HUDEP-2 (cell line): ENCODE measurements around the gene PDE6C.
"Not testable (repeated sequence)": the region's sequence is repeated elsewhere in the genome, so short reads cannot be mapped to it uniquely, and the experiment has no call there.

ENCODE experiments used
- DNase-seq, 76 experiments: peaks; one replicate each; lab custom pipeline; 2025; ENCODE audit not compliant: unreplicated experiment in 76 of 76; lab: John Stamatoyannopoulos, UW

Gene PDE6C

GRCh38 chr10:93629647-93630305 is 17.4 kb downstream of the PDE6C start:
- DNase-seq = no peak

- no peak for DNase-seq
Measured at GRCh38 chr10:93630625-93631557, 18.6 kb downstream of the PDE6C start.

- no peak for DNase-seq
Measured at GRCh38 chr10:93639791-93640190, 27.5 kb downstream of the PDE6C start.

- no peak for DNase-seq
Measured at GRCh38 chr10:93652857-93653256, 40.5 kb downstream of the PDE6C start.

- DNase-seq = no peak
Measured at GRCh38 chr10:93654201-93654600, 41.9 kb downstream of the PDE6C start.

- DNase-seq = no peak
Measured at GRCh38 chr10:93656155-93656554, 43.8 kb downstream of the PDE6C start.

- DNase-seq = no peak
Measured at GRCh38 chr10:93657757-93658156, 45.4 kb downstream of the PDE6C start.

- DNase-seq = no peak
Measured at GRCh38 chr10:93666030-93666429, 53.7 kb downstream of the PDE6C start.

- no peak for DNase-seq
Measured at GRCh38 chr10:93667795-93668194, 55.5 kb downstream of the PDE6C start.

GRCh38 chr10:93670372-93670771 is 58.0 kb downstream of the PDE6C start:
- no peak for DNase-seq

- DNase-seq = no peak
Measured at GRCh38 chr10:93671042-93671441, 58.7 kb downstream of the PDE6C start.

GRCh38 chr10:93672022-93672678 is 59.8 kb downstream of the PDE6C start:
- DNase-seq = no peak

- no peak for DNase-seq
Measured at GRCh38 chr10:93672890-93673289, 60.6 kb downstream of the PDE6C start.

GRCh38 chr10:93673791-93674190 is 61.5 kb downstream of the PDE6C start:
- no peak for DNase-seq

GRCh38 chr10:93678386-93678785 is 66.0 kb downstream of the PDE6C start:
- DNase-seq = no peak

- no peak for DNase-seq
Measured at GRCh38 chr10:93678805-93679587, 66.7 kb downstream of the PDE6C start.

GRCh38 chr10:93680412-93681047 is 68.2 kb downstream of the PDE6C start:
- peak in 11 of 76 experiments; percentile 0 to 23 (median 7) for DNase-seq

GRCh38 chr10:93687737-93688136 is 75.4 kb downstream of the PDE6C start:
- no peak for DNase-seq

- DNase-seq = no peak
Measured at GRCh38 chr10:93695740-93696139, 83.4 kb downstream of the PDE6C start.

GRCh38 chr10:93696582-93696981 is 84.2 kb downstream of the PDE6C start:
- not testable (repeated sequence) for DNase-seq
